Measurements from ENCODE around the gene COPS4. TPM values are rescaled to one million over a fixed set of nuclear protein-coding genes. Genes with fewer than 3 reads are reported as not detected.

COPS4 gene
- polyA plus RNA-seq, 1 donor (not counting 4 experiments of a cell fraction or from before 2014, with no cell fraction given), result 50.2 TPM

DNA sequence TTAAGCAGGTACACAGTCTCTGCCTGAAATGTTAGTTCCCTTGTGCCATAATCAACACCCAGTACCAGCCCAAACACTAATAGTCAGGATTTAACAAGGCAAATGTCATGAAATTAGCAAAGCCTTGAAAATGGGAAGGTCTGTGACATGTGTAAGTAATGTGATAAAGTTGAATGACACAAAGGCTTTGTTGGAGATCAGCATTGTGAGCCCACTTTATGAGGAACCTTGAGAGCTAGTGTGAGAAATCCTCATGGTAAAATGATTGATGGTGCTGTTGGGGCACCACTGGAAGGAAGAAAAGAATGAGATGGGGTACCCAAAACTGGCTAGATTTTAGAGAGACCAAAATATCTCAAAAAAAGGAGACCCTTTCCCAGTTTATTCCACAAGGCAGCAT lies 21.1 kb upstream of the COPS4 start:
- TF ChIP-seq, protein P1, sequence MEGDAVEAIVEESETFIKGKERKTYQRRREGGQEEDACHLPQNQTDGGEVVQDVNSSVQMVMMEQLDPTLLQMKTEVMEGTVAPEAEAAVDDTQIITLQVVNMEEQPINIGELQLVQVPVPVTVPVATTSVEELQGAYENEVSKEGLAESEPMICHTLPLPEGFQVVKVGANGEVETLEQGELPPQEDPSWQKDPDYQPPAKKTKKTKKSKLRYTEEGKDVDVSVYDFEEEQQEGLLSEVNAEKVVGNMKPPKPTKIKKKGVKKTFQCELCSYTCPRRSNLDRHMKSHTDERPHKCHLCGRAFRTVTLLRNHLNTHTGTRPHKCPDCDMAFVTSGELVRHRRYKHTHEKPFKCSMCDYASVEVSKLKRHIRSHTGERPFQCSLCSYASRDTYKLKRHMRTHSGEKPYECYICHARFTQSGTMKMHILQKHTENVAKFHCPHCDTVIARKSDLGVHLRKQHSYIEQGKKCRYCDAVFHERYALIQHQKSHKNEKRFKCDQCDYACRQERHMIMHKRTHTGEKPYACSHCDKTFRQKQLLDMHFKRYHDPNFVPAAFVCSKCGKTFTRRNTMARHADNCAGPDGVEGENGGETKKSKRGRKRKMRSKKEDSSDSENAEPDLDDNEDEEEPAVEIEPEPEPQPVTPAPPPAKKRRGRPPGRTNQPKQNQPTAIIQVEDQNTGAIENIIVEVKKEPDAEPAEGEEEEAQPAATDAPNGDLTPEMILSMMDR (optimal IDR thresholded peaks at IDR 0.05 in 1 of 3, IDR thresholded peaks at IDR 0.05 in 1 of 3, conservative IDR thresholded peaks at IDR 0.05 in 1 of 3; ENCODE audit: extremely low read depth in 1 of 3, insufficient read depth in 2 of 3, low read length in 3 of 3), result no peak
- TF ChIP-seq EZH2 (IDR thresholded peaks at IDR 0.05; ENCODE audit: low read length), result no peak
- peaks cover 13% of the 10 kb centered on the region for H3K4me1 ChIP-seq (ENCODE audit: control insufficient read depth, extremely low read depth, insufficient read depth, low read length)
- H3K9me1 ChIP-seq (ENCODE audit: control insufficient read depth, extremely low read depth, insufficient read depth, low read length), result no peaks in the 10 kb centered on the region
- H3K4me2 ChIP-seq (ENCODE audit: control insufficient read depth, extremely low read depth, insufficient read depth, low read depth, low read length), result peak overlapping the region; percentile 100
- H3K79me2 ChIP-seq (ENCODE audit: control insufficient read depth, insufficient read depth, low read length), result peaks cover 23% of the 10 kb centered on the region
- peak overlapping the region in 2 of 3 experiments; percentile 75 to 82 for H3K4me3 ChIP-seq (ENCODE audit: control insufficient read depth in 2 of 3, extremely low read depth in 1 of 3, insufficient read depth in 2 of 3, low read depth in 1 of 3, low read length in 3 of 3)
- no peaks in the 10 kb centered on the region for H4K20me1 ChIP-seq (ENCODE audit: control insufficient read depth, extremely low read depth, insufficient read depth, low read length)
- no peaks in the 10 kb centered on the region for H3K9me3 ChIP-seq (ENCODE audit: control insufficient read depth, low read depth, low read length)
- peak overlapping the region; percentile 75 for H3K9ac ChIP-seq (ENCODE audit: control insufficient read depth, extremely low read depth, insufficient read depth, low read length)
- no peaks in the 10 kb centered on the region for H3K36me3 ChIP-seq (ENCODE audit: control insufficient read depth in 2 of 2, extremely low read depth in 1 of 2, insufficient read depth in 2 of 2, low read length in 2 of 2)
- H2AFZ ChIP-seq (ENCODE audit: control insufficient read depth, low read length), result peak overlapping the region; percentile 99
- FAIRE-seq (no peak), DNase-seq (ENCODE audit: low read depth, low spot score) (no peak)
- H3K27me3 ChIP-seq (ENCODE audit: control insufficient read depth, extremely low read depth, insufficient read depth, low read length), result no peaks in the 10 kb centered on the region
- dilution Hi-C loops (cut with MboI; ENCODE audit: extremely low pct_ligation_motif_present, low sequenced_read_pairs), result no loop called here
- H3K27ac ChIP-seq (ENCODE audit: control insufficient read depth, insufficient read depth, low read length), result peak overlapping the region; percentile 77

- TF ChIP-seq, protein P1 (optimal IDR thresholded peaks at IDR 0.05 in 1 of 3, IDR thresholded peaks at IDR 0.05 in 1 of 3, conservative IDR thresholded peaks at IDR 0.05 in 1 of 3; ENCODE audit: extremely low read depth in 1 of 3, insufficient read depth in 2 of 3, low read length in 3 of 3), result no peak
- no peak for TF ChIP-seq EZH2 (IDR thresholded peaks at IDR 0.05; ENCODE audit: low read length)
- no peak overlapping the region for H3K27ac ChIP-seq (ENCODE audit: control insufficient read depth, insufficient read depth, low read length)
- no peaks in the 10 kb centered on the region for H3K79me2 ChIP-seq (ENCODE audit: control insufficient read depth, insufficient read depth, low read length)
- no peaks in the 10 kb centered on the region for H3K9me3 ChIP-seq (ENCODE audit: control insufficient read depth, low read depth, low read length)
- no peak for FAIRE-seq
- no peaks in the 10 kb centered on the region for H3K36me3 ChIP-seq (ENCODE audit: control insufficient read depth in 2 of 2, extremely low read depth in 1 of 2, insufficient read depth in 2 of 2, low read length in 2 of 2)
- no peak overlapping the region for H3K4me2 ChIP-seq (ENCODE audit: control insufficient read depth, extremely low read depth, insufficient read depth, low read depth, low read length)
- H3K4me3 ChIP-seq (ENCODE audit: control insufficient read depth in 2 of 3, extremely low read depth in 1 of 3, insufficient read depth in 2 of 3, low read depth in 1 of 3, low read length in 3 of 3), result no peak overlapping the region
- no peak overlapping the region for H2AFZ ChIP-seq (ENCODE audit: control insufficient read depth, low read length)
- no peak for DNase-seq (ENCODE audit: low read depth, low spot score)
- no peak overlapping the region for H3K9ac ChIP-seq (ENCODE audit: control insufficient read depth, extremely low read depth, insufficient read depth, low read length)
- H4K20me1 ChIP-seq (ENCODE audit: control insufficient read depth, extremely low read depth, insufficient read depth, low read length), result no peaks in the 10 kb centered on the region
- H3K27me3 ChIP-seq (ENCODE audit: control insufficient read depth, extremely low read depth, insufficient read depth, low read length), result no peaks in the 10 kb centered on the region
- no peaks in the 10 kb centered on the region for H3K4me1 ChIP-seq (ENCODE audit: control insufficient read depth, extremely low read depth, insufficient read depth, low read length)
- dilution Hi-C loops (cut with MboI; ENCODE audit: extremely low pct_ligation_motif_present, low sequenced_read_pairs), result no loop called here
- H3K9me1 ChIP-seq (ENCODE audit: control insufficient read depth, extremely low read depth, insufficient read depth, low read length), result no peaks in the 10 kb centered on the region
Measured at GRCh38 chr4:83019794-83020494, 15.0 kb upstream of the COPS4 start.
